IPS-11a (cell line): Measurements from ENCODE around the gene BTN2A1.

ENCODE experiments used
- H3K4me3 ChIP-seq: one replicate; pipeline ENCODE4 v1.5.1; 2013; ENCODE audit warnings: low read depth, low read length, control low read depth

The BTN2A1 gene

DNA sequence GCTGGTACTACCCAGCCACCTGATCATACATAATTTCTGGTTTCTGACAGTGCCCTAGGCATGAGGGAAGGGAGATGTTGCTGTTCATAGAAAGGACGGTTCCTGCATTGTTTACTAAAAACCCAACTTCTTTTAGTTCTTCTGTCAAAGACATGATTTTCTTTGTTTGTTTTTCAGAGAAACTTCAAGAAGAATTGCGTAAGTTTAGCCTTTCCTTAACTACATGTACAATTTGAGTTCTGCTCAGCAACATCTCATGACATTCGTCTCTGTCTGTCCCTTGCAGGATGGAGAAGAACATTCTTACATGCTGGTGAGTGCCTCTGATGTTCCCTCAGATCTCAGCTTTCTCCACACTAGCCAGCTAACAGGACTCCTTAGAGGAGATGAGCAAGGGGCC is 8.0 kb downstream of the BTN2A1 start:
- H3K4me3 ChIP-seq = no peak overlapping the region

DNA sequence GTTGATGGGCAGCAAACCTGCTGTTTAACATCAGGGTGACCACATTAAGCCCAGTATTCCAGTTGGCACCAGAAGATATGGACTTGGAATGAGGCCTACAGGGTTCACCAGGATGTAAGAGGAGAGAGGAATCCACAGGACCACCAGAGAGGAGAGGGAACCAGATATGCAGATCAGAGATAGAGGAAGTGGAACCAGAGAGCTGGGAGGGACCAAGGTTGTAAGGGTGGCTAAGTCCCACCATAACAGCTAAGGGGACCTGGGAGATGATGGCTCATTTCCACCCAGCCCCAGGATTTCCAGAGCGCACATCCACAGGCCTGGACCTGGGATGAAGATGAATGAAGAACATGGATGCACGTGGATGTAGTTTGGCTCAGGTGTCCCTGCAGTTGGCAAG is 11.1 kb downstream of the BTN2A1 start:
- H3K4me3 ChIP-seq = no peak overlapping the region

DNA sequence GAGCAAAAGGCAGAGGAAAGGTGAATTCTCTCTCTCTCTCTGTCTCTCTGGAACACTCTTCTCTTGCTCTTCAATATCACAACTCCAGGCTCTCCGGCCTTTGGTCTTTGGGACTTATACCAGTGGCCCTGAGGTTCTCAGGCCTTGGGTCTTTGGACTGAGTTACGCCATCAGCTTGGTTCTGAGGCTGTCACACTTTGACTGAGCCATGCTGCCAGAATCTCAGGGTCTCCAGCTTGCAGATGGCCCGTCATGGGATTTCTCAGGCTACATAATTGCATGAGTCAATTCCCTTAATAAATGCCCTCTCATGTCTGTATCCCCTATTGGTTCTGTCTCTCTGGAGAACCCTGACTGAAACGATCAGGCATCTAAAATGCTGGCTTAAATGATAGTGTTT is 12.9 kb downstream of the BTN2A1 start:
- H3K4me3 ChIP-seq = no peak overlapping the region

DNA sequence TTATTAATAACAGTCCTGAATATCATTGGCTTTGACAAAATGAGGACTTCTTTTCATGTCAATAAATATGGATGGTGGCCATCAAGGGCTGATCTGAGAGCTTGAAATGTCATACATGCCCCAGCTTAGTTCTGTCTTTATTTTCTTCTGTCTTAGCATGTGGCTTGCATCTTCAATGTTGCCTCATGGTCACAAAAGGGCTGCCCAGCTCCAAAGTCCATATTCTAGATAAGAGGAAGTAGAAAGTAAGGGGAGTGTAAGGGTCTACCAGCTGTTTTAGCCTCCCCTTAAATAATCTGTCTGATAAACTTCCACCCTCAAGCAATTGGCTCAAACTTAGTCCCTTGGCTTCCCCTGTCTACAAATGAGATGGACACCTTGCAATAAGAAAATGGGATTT is 14.2 kb downstream of the BTN2A1 start:
- H3K4me3 ChIP-seq = no peak overlapping the region

DNA sequence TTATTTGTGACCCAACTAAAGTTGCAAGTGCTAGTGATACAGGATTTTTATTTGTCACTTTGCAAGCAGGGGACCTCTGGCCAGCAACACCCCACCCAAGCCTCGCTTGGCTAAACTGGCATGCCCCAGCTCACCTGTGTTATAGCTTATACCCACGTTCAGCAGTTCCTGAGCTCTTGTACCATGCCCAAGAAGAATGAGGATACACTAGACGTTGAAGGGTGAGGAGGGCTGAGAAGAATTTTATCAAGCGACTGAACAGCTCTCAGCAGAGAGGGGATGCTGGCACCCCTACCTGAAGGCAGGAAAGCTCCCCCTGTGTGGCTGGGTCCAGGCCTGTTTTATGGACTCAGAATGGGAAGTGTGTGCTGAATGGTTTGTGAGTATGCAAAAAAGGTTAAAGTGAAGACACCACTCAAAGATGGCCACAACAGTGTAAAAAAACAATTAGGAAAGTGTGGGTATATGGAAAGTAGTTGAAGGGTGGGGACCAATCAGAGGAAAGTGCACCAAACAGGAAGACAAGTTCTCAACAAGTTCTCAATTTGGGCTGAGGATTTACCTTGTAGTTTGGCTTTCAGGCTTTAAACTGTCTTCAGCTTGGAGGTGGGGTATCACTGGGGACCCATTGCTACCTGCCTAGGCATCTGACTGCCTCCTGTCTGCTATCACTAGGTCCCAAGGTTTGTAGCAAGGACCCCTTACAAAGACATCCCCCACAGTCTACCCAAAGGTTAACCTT is 15.0 kb downstream of the BTN2A1 start:
- no peak overlapping the region for H3K4me3 ChIP-seq

DNA sequence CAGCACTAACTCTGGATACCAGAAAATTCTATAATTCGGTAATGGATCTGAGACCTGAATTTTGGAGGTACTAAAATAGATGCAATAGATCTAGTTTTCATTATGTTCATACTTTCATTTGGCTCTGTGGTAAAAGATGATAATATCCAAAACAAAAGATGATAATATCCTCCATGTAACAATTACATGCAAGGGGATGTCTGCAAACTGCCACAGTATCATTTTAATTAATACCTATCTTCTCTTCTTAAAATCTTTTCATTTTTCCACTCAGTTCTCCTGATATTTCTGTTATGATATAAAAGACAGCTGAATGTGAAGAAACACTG is 15.6 kb downstream of the BTN2A1 start:
- H3K4me3 ChIP-seq = peak overlapping the region; percentile 48

GRCh38 chr6:26473758-26474438 is 16.1 kb downstream of the BTN2A1 start:
- peak overlapping the region; percentile 48 for H3K4me3 ChIP-seq

DNA sequence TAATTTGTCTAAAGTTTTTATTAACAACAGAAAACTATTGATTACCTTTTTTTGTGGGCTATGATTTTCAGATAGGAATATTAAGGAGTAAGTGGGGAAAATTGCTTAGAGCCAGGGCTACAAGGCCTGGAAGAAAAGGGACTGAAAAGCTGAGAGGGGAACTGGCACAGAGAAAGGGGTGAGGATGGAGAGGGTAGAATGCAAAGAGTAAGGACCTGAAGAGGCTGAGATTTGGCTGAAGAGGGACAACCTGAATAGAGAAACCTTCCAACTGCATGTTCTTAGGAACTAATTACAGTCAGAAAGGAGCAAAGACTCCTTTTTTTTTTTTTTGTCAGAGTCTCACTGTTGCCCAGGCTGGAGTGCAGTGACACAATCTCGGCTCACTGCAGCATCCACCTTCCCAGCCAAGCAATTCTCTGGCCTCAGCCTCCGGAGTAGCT is 16.7 kb downstream of the BTN2A1 start:
- H3K4me3 ChIP-seq = no peak overlapping the region

GRCh38 chr6:26475823-26476729 is 18.3 kb downstream of the BTN2A1 start:
- no peak overlapping the region for H3K4me3 ChIP-seq

DNA sequence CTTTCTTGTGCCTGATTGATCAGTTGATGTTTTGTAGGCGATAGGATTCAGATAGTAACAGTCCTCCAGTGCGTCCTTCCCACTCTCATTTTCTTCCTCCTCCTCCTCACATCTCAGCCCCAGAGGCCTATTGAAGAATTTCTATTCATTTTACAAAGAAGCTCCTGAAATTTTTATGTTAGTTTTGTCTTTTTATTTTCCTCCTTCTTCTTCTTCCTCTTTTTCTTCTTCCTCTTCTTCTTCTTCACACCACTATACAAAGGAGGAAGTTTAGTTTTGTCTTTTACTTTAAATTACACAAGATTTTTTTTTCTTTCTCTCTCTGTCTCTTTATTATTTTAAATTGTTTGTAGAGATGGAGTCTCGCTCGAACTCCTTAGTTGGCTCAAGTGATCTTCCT is 19.1 kb downstream of the BTN2A1 start:
- no peak overlapping the region for H3K4me3 ChIP-seq

DNA sequence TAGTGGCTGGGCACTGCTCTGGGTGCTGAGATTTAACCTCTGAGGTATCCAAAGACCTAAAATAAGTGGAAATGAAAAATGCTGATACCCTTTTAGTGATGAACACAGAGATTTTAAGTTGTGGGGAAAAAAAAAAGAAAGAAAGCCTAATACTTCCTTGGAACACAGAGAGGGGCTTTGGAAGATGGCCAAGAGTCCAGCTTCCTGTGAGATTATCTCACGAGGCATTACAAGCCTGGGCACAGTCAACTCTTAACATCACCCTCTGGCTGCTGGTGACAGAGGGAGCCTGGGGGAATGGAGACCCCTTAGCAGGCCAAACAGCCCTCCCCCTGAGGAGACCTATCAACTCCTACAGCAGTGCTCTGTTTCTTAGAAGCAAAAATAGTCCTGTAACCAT is 19.7 kb downstream of the BTN2A1 start:
- H3K4me3 ChIP-seq = no peak overlapping the region

DNA sequence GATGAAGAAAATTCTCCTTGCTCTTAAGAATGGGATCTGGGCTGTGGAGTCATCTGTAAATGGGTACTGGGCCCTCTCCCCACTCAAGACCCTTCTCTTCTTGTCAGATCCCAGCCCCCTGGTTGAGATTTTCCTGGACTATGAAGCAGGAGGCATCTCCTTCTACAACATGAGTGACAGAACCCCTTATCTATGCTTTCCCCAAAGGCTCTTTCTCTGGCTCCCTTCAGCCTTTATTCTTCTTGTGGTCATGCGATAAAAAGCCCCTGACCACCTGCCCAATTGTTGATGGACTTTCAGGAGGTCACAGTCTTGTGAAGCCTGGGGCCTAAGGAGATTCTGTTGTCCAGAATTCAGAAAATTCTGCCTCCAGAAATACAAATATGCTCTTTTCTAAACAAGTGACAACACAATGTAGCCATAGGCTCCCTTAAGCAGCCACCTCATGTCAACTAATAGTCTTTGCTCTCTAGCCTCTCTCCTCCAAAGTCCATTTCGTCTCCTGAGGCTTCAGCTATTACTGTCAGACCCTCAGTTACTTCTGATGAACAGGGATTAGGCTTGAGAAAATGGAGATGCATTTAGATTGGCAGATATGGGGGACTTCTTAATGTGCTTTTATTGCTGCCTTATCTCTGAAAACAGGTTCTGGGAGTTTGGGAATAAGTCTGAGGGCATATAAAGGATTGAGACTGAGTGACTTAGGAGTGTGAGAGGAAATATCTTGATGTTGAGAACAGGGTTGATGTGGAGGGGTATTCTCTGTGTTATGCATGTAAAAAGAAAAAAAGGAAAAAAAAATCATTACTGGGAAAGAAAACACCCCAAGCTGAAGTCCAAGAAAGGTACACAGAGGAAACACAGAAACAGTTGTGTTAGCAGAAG is 20.6 kb downstream of the BTN2A1 start:
- no peak overlapping the region for H3K4me3 ChIP-seq

DNA sequence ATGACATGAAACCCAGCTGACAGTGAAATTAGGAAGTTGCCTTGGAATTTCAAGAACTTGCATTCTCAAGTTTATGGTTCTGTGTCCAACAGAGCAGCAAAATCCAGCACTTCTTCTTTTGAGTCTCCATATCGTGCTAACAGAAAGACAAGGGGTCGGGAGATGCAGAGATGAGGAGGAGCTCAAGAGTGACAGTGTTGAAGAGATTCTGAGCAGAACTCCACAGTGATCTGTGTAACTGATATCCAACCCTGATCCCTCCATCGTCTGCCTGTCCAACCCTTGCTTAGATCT is 21.2 kb downstream of the BTN2A1 start:
- no peak overlapping the region for H3K4me3 ChIP-seq

DNA sequence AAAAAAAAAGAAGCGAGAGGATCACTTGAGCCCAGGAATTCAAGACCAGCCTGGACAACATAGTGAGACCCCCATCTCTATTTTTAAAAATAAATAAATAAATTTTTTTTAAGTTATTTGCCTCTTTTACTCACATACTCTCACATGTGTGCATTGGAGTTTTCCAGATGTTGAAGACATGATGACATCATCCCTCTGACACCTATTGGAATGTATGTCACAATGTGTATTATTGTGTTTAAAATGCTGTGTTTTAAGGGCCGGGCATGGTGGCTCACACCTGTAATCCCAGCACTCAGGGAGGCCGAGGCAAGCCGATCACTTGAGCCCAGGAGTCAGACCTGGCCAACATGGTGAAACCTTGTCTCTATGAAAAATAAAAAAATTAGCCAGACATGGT is 24.6 kb downstream of the BTN2A1 start:
- no peak overlapping the region for H3K4me3 ChIP-seq

DNA sequence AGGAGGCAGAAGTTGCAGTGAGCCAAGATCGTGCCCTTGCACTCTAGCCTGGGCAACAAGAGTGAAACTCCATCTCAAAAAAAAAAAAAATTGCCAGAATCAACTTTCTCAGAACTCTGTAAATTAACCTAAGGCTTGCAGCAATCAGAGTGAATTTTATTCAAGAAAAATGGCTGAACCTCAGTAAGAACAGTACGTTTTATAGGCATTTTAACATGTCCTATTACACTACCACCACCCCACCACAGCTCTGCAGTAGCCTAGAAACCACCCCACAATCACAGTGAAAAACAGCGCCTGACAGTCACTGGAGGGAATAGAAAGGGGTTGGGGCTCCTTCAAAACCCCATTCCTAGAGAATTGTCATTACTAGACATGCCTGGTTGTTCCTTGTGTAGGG is 26.0 kb downstream of the BTN2A1 start:
- H3K4me3 ChIP-seq = no peak overlapping the region

DNA sequence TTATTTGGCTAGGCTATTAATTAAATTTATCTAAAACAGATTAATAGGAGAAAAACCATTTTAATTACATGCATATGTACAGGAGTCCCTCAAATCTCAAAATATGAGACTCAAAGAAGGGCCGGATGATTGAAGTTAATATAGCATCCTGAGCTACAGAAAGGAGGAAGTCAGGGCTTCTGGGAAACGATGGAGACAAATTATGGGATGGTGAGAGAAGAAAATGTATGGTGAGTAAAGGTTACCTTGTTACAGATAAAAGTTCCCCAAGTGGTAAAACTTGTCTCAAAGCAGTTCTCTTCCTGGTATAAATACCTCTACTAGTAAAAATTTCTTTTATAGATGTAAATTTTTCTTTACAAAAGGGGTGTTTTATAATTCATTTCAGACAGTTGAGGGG is 26.4 kb downstream of the BTN2A1 start:
- H3K4me3 ChIP-seq = no peak overlapping the region

DNA sequence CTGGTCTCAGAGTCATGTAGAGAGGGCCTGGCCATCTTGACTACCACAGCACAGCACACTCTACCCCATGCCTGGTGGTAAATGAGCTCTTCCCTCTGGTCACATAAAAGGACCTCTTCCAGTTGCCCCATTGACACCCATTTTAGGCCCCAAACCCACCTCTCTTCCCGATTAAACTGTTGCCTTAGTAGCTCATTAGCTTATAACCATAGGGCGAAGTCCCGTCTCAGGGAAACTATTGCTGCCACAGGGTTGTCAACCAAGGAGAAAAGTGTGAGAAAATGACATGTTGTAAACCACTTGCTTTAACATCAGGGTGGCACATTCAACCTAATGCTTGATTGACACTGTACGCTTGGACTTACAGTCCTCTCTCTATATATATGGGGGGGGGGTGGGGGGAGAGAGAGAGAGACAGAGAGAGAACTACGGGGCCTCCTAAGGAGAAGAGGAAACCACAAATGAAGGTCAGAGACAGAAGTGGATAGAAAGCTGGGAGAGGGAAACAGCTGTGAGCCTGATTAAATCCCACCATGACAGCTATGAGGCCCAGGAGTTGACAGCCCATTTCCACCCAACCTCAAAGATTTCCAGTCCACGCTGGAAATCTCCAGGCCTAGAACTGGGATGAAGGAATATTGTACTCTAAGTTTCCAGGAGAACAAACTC is 27.5 kb downstream of the BTN2A1 start:
- no peak overlapping the region for H3K4me3 ChIP-seq

GRCh38 chr6:26486358-26486757 is 28.6 kb downstream of the BTN2A1 start:
- no peak overlapping the region for H3K4me3 ChIP-seq

DNA sequence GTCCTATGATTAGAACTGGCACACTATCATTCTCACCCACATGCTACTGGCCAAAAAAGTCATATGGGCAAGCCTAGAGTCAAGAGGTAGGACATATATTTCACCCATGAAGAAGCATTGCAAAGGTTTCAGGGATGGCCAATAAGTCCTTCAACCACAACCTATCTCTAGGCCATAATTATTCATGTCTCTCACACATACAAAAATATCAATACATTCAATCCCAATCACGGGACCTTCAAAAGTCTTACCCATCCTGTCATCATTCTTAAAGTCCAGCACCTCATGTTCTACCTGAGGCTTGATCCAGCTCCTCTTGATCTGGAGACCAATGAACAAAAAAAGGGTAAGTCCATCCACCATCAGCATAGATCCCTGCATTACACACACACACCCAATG is 29.7 kb downstream of the BTN2A1 start:
- H3K4me3 ChIP-seq = no peak overlapping the region
